SK-N-SH (cell line): ENCODE data around the gene MALRD1. TPM values are rescaled to one million over a fixed set of nuclear protein-coding genes. Genes with fewer than 3 reads are reported as not detected.

ENCODE experiments used
- CTCF ChIA-PET: fragments of 300-600, 350-600 bp; formaldehyde crosslinking; extraction: SDS; loops from one replicate; lab custom pipeline; 2021; lab: Yijun Ruan, JAX
- POLR2A ChIA-PET: fragments of 350-600 bp; sonication (Branson Sonifier 250); formaldehyde crosslinking; extraction: SDS; loops from one replicate; lab custom pipeline; 2020; ENCODE audit warnings: antibody characterized with exemption, inconsistent platforms; lab: Yijun Ruan, JAX
- DNase-seq: peaks from one replicate; pipeline ENCODE4 v3.0.0; 2012
- H2AFZ ChIP-seq: fragments of 200-600 bp; sonication (generic); 2 replicates; pipeline ENCODE4 v1.8.1; 2016; ENCODE audit warnings: antibody characterized with exemption, mild to moderate bottlenecking, low read depth
- H3F3A ChIP-seq: fragments of 200-600 bp; sonication (generic); replicated peaks from 2 replicates; pipeline ENCODE3; 2016; ENCODE audit warnings: antibody characterized with exemption, mild to moderate bottlenecking; ENCODE audit not compliant: insufficient read depth
- H3K27ac ChIP-seq, 2 experiments: fragments of 200-500 bp in 1 of 2; fragments of 200-600 bp in 1 of 2; sonication (Bioruptor generic) in 1 of 2; sonication (generic), shearing (Covaris generic) in 1 of 2; 2 replicates each; pipeline versions ENCODE4 v1.5.1 to v1.6.1; 2014 to 2016; ENCODE audit warnings: low read depth in 2 of 2, inconsistent platforms in 1 of 2, low read length in 1 of 2, mild to moderate bottlenecking in 1 of 2, mixed read lengths in 1 of 2
- H3K27me3 ChIP-seq: fragments of 200-600 bp; sonication (generic), shearing (Covaris generic); 2 replicates; pipeline ENCODE4 v1.6.1; 2016; ENCODE audit warnings: mixed run types; ENCODE audit not compliant: insufficient read depth
- H3K36me3 ChIP-seq, 2 experiments: fragments of 200-500 bp in 1 of 2; fragments of 200-600 bp in 1 of 2; sonication (Bioruptor generic) in 1 of 2; sonication (generic) in 1 of 2; replicated peaks in 1 of 2; 2 replicates each; pipeline versions ENCODE3 to v1.5.1; 2014 to 2016; ENCODE audit warnings: low read length in 1 of 2, mild to moderate bottlenecking in 1 of 2; ENCODE audit not compliant: insufficient read depth in 2 of 2, control insufficient read depth in 1 of 2
- H3K4me1 ChIP-seq, 2 experiments: fragments of 200-500 bp in 1 of 2; fragments of 200-600 bp in 1 of 2; sonication (Bioruptor generic) in 1 of 2; sonication (generic), shearing (Covaris generic) in 1 of 2; 2 replicates each; pipeline versions ENCODE4 v1.5.1 to v1.6.1; 2014 to 2016; ENCODE audit warnings: low read depth in 1 of 2, low read length in 1 of 2, mixed run types in 1 of 2; ENCODE audit not compliant: insufficient read depth in 2 of 2, control insufficient read depth in 1 of 2
- H3K4me2 ChIP-seq: fragments of 200-600 bp; sonication (generic), shearing (Covaris generic); 2 replicates; pipeline ENCODE4 v1.6.1; 2017; ENCODE audit warnings: mixed run types
- H3K4me3 ChIP-seq, 2 experiments: fragments of 200-500 bp in 1 of 2; fragments of 200-600 bp in 1 of 2; sonication (Bioruptor generic) in 1 of 2; sonication (generic), shearing (Covaris generic) in 1 of 2; 2 replicates each; pipeline versions ENCODE4 v1.5.1 to v1.8.1; 2014 to 2016; ENCODE audit warnings: low read depth in 2 of 2, inconsistent platforms in 1 of 2, low read length in 1 of 2, mild to moderate bottlenecking in 1 of 2, mixed read lengths in 1 of 2, moderate library complexity in 1 of 2
- H3K79me2 ChIP-seq: fragments of 200-600 bp; sonication (generic); 2 replicates; pipeline ENCODE4 v1.8.1; 2017; ENCODE audit warnings: mild to moderate bottlenecking; ENCODE audit not compliant: insufficient read depth
- H3K9ac ChIP-seq: fragments of 200-600 bp; sonication (generic); 2 replicates; pipeline ENCODE4 v1.6.1; 2017; ENCODE audit warnings: mixed run types
- H3K9me2 ChIP-seq: fragments of 200-600 bp; sonication (generic); 2 replicates; pipeline ENCODE4 v1.6.1; 2017; ENCODE audit warnings: mixed run types
- H3K9me3 ChIP-seq: fragments of 200-600 bp; sonication (generic); 2 replicates; pipeline ENCODE4 v1.6.1; 2017; ENCODE audit warnings: mixed run types, mild to moderate bottlenecking, moderate library complexity
- H4K20me1 ChIP-seq: fragments of 200-600 bp; sonication (generic); 2 replicates; pipeline ENCODE4 v1.6.1; 2017; ENCODE audit warnings: mild to moderate bottlenecking, mixed run types; ENCODE audit not compliant: insufficient read depth
- EP300 ChIP-seq, 2 experiments: IDR thresholded peaks; 2 replicates each; pipeline versions ENCODE4 v1.4.0 to v1.6.1; 2012; ENCODE audit warnings: borderline replicate concordance in 1 of 2, low read depth in 1 of 2, low read length in 1 of 2
- FOSL2 ChIP-seq: IDR thresholded peaks from 2 replicates; pipeline ENCODE4 v1.4.0; 2012; ENCODE audit warnings: low read depth, mild to moderate bottlenecking, moderate library complexity, borderline replicate concordance
- FOXJ3 ChIP-seq: sonication (generic); formaldehyde crosslinking; IDR thresholded peaks from 2 replicates; pipeline ENCODE4 v1.5.1; 2020; ENCODE audit warnings: mild to moderate bottlenecking, missing genetic modification reagents
- FOXM1 ChIP-seq: IDR thresholded peaks from 2 replicates; pipeline ENCODE4 v1.4.0; 2012; ENCODE audit warnings: low read depth, mild to moderate bottlenecking
- GATA2 ChIP-seq: sonication (generic); formaldehyde crosslinking; IDR thresholded peaks from 2 replicates; pipeline ENCODE4 v1.5.0; 2020; ENCODE audit warnings: mild to moderate bottlenecking, missing genetic modification reagents
- MEF2A ChIP-seq: IDR thresholded peaks from 2 replicates; pipeline ENCODE4 v1.4.0; 2012; ENCODE audit warnings: low read depth, borderline replicate concordance
- MXI1 ChIP-seq: IDR thresholded peaks from 2 replicates; pipeline ENCODE4 v1.6.1; 2012; ENCODE audit warnings: mild to moderate bottlenecking, low read depth, low read length, improper control_type of control experiment
- RFX5 ChIP-seq: IDR thresholded peaks from 2 replicates; pipeline ENCODE4 v1.6.1; 2012; ENCODE audit warnings: mild to moderate bottlenecking, improper control_type of control experiment, low read length
- SIN3A ChIP-seq: IDR thresholded peaks from 2 replicates; pipeline ENCODE4 v1.6.1; 2012; ENCODE audit warnings: low read depth, mild to moderate bottlenecking, low read length, moderate library complexity, borderline replicate concordance
- SMC3 ChIP-seq: IDR thresholded peaks from 2 replicates; pipeline ENCODE4 v1.6.1; 2012; ENCODE audit warnings: low read depth, low read length, improper control_type of control experiment
- TCF12 ChIP-seq: IDR thresholded peaks from 2 replicates; pipeline ENCODE4 v1.4.0; 2012
- YY1 ChIP-seq: IDR thresholded peaks from 2 replicates; pipeline ENCODE4 v1.4.0; 2012; ENCODE audit warnings: low read depth, mild to moderate bottlenecking
- WGBS: methylation state at CpG from one replicate; pipeline ENCODE4 v1.1.6; 2017; ENCODE audit warnings: low lambda C conversion rate; 5-methylcytosine and 5-hydroxymethylcytosine counted together
- polyA plus RNA-seq, 3 experiments: library from polyadenylated mRNA; depleted of rRNA; stranded (reverse); fragments of >200 nt; gene quantifications; 2 replicates each; pipeline ENCODE4 v1.2.3, GENCODE V29; 2012
- TF ChIP-seq, protein P1 (sequence below): IDR thresholded peaks from 2 replicates; pipeline ENCODE4; 2012
- TF ChIP-seq, protein P2 (sequence below): fragments of 150-350 bp; IDR thresholded peaks from 2 replicates; pipeline ENCODE4 v1.6.1; 2017; ENCODE audit warnings: antibody characterized with exemption, low read length, low read depth, borderline replicate concordance

The MALRD1 gene
- polyA plus RNA-seq, 1 of the 3 experiments (the other 2 are of a cell fraction), result not detected

DNA sequence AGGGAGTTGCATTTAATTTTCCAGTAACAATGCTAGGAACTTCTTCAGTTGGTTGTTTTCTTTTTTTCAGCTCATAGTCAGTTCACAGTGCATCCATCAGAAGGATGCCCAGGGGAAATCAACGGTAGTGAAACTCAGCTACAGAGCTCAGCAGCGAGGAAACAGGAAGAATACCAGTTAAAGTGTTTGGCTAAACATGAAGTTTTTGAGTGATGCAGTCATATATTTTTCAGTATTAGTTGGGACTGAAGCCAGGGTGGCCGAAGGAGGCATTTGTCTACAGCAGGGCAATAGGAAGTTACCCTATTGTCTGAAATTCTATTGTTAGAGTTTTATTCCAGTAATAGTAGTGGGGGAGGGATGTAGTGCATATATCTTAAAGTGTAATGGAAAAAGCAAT is 45.3 kb upstream of the MALRD1 start:
- no peaks in the 10 kb centered on the region for H3F3A ChIP-seq
- no peak overlapping the region for H3K4me3 ChIP-seq
- 29% methylated on average over 3 of the region's 3 CpGs for WGBS
- no peaks in the 10 kb centered on the region for H3K9me2 ChIP-seq
- H3K27ac ChIP-seq, result no peak overlapping the region
- no peak overlapping the region for H2AFZ ChIP-seq
- H3K4me1 ChIP-seq, result no peaks in the 10 kb centered on the region
- POLR2A ChIA-PET, result no interaction called here
- H3K79me2 ChIP-seq, result no peaks in the 10 kb centered on the region
- no peaks in the 10 kb centered on the region for H3K36me3 ChIP-seq
- no peak for DNase-seq
- no peak overlapping the region for H3K4me2 ChIP-seq
- no peaks in the 10 kb centered on the region for H3K27me3 ChIP-seq
- H3K9me3 ChIP-seq, result 0 out of 2 replicates have a peak, but pooled peaks cover 3% of the 10 kb centered on the region
- H3K9ac ChIP-seq, result no peak overlapping the region
- H4K20me1 ChIP-seq, result no peaks in the 10 kb centered on the region
- TF ChIP-seq TCF12 (no peak), EP300 (IDR thresholded peaks at IDR 0.05; ENCODE audit: borderline replicate concordance in 1 of 2, low read depth in 1 of 2, low read length in 1 of 2) (no peak), MXI1 (no peak), YY1 (no peak), FOXJ3 (CRISPR knock-in tag) (no peak), SMC3 (no peak)
- TF ChIP-seq, all 33 proteins: peak for 0
- CTCF ChIA-PET, result interaction anchor here (0.7 kb wide), 1 partner anchor 71 kb away, joined by 3 read pairs; no protein-coding TSS in a partner anchor

DNA sequence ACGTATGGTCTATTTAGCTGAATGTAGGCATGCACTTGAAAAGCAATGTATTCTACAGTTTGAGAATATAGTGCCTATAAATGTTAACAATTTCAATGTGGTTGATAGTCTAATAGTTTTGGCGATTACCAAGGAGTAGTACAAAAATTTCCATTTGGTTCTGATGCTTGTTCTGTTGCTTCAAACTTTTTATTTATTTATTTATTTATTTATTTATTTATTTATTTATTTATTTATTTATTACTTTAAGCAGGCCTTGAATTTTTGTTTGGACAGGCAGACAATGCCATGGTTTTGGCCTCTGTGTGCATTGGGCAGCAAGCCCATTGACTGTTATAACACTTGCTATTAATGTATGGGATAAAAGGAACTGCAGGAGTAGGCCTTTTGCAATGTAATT is 36.5 kb upstream of the MALRD1 start:
- Histone ChIP-seq H3K9me2 (no peaks in the 10 kb centered on the region), H3K9ac (no peak overlapping the region), H3K4me3 (no peak overlapping the region), H3K27ac (no peak overlapping the region), H2AFZ (no peak overlapping the region), H3K27me3 (no peaks in the 10 kb centered on the region), H3K36me3 (no peaks in the 10 kb centered on the region), H3F3A (no peaks in the 10 kb centered on the region), H4K20me1 (no peaks in the 10 kb centered on the region), H3K9me3 (no peaks in the 10 kb centered on the region), H3K4me1 (no peaks in the 10 kb centered on the region), H3K4me2 (no peak overlapping the region), H3K79me2 (no peaks in the 10 kb centered on the region)
- POLR2A ChIA-PET, result no interaction called here
- WGBS, result 50% methylated on average over 2 of the region's 2 CpGs
- TF ChIP-seq GATA2 (no peak), FOSL2 (no peak), RFX5 (no peak), EP300 (IDR thresholded peaks at IDR 0.05; ENCODE audit: borderline replicate concordance in 1 of 2, low read depth in 1 of 2, low read length in 1 of 2) (no peak)
- TF ChIP-seq, protein P1, sequence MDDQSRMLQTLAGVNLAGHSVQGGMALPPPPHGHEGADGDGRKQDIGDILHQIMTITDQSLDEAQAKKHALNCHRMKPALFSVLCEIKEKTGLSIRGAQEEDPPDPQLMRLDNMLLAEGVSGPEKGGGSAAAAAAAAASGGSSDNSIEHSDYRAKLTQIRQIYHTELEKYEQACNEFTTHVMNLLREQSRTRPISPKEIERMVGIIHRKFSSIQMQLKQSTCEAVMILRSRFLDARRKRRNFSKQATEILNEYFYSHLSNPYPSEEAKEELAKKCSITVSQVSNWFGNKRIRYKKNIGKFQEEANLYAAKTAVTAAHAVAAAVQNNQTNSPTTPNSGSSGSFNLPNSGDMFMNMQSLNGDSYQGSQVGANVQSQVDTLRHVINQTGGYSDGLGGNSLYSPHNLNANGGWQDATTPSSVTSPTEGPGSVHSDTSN, result no peak
- CTCF ChIA-PET, result no interaction called here
- DNase-seq, result no peak

DNA sequence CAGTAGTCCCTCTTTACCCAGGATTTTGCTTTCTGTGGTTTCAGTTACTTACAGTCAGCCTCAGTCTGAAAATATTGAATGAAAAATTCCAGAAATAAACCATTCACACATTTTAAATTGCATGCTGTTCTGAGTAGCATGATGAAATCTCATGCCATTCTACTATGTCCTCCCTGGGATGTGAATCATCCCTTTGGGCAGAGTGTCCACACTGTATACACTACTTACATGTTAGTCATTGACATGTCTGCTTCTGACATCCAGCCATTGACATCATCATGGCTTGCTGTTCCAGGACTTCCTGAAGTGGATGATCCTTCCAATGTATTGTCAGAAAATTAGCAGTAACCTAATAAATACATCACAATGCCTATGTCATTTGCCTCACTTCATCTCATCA is 34.6 kb upstream of the MALRD1 start:
- Histone ChIP-seq H3K27me3 (no peaks in the 10 kb centered on the region), H3K9ac (no peak overlapping the region), H3K79me2 (no peaks in the 10 kb centered on the region), H4K20me1 (no peaks in the 10 kb centered on the region), H3K4me3 (no peak overlapping the region), H3K27ac (no peak overlapping the region), H3K4me1 (no peaks in the 10 kb centered on the region), H2AFZ (no peak overlapping the region), H3F3A (no peaks in the 10 kb centered on the region), H3K36me3 (no peaks in the 10 kb centered on the region), H3K4me2 (no peak overlapping the region), H3K9me2 (no peaks in the 10 kb centered on the region), H3K9me3 (no peaks in the 10 kb centered on the region)
- DNase-seq, result no peak
- ChIA-PET POLR2A (no interaction called here), CTCF (no interaction called here)
- TF ChIP-seq TCF12 (no peak), FOXJ3 (CRISPR knock-in tag) (no peak), GATA2 (no peak), SIN3A (no peak), MEF2A (no peak), FOXM1 (no peak), MXI1 (no peak)
- TF ChIP-seq, protein P2, sequence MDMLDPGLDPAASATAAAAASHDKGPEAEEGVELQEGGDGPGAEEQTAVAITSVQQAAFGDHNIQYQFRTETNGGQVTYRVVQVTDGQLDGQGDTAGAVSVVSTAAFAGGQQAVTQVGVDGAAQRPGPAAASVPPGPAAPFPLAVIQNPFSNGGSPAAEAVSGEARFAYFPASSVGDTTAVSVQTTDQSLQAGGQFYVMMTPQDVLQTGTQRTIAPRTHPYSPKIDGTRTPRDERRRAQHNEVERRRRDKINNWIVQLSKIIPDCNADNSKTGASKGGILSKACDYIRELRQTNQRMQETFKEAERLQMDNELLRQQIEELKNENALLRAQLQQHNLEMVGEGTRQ, result no peak
